Measurements from ENCODE around the gene ARL4C.

ARL4C gene

GRCh38 chr2:234448506-234449184 is 48.2 kb downstream of the ARL4C start:
- H3K4me2 ChIP-seq (ENCODE audit: low read depth, low read length, poor library complexity, severe bottlenecking) = no peak overlapping the region
- no peaks in the 10 kb centered on the region for H3K9me3 ChIP-seq (ENCODE audit: insufficient read depth, low read depth, low read length)
- TF ChIP-seq EZH2phosphoT487 (IDR thresholded peaks at IDR 0.05; ENCODE audit: borderline replicate concordance) (no peak), CTCF (conservative IDR thresholded peaks at IDR 0.05; ENCODE audit: low read length) (no peak)
- H3K9me2 ChIP-seq (replicated peaks; ENCODE audit: low read depth, low read length) = no peaks in the 10 kb centered on the region
- H3K9ac ChIP-seq (ENCODE audit: low read depth, low read length, poor library complexity, severe bottlenecking) = no peak overlapping the region
- H3K36me3 ChIP-seq (ENCODE audit: insufficient read depth, low read length) = no peaks in the 10 kb centered on the region
- no peaks in the 10 kb centered on the region for H3F3A ChIP-seq (ENCODE audit: low read depth)
- no peaks in the 10 kb centered on the region for H4K20me1 ChIP-seq (ENCODE audit: insufficient read depth, low read length, poor library complexity, severe bottlenecking)
- H2AFZ ChIP-seq (ENCODE audit: low read length) = no peak overlapping the region
- no peaks in the 10 kb centered on the region for H3K27me3 ChIP-seq (ENCODE audit: insufficient read depth, low read length, poor library complexity, severe bottlenecking)
- no peaks in the 10 kb centered on the region for H3K79me2 ChIP-seq (ENCODE audit: insufficient read depth, low read length)
- peaks cover 63% of the 10 kb centered on the region for H3K4me1 ChIP-seq (ENCODE audit: insufficient read depth, low read length, poor library complexity, severe bottlenecking)
- H3K4me3 ChIP-seq (ENCODE audit: low read length, poor library complexity, severe bottlenecking) = no peak overlapping the region

DNA sequence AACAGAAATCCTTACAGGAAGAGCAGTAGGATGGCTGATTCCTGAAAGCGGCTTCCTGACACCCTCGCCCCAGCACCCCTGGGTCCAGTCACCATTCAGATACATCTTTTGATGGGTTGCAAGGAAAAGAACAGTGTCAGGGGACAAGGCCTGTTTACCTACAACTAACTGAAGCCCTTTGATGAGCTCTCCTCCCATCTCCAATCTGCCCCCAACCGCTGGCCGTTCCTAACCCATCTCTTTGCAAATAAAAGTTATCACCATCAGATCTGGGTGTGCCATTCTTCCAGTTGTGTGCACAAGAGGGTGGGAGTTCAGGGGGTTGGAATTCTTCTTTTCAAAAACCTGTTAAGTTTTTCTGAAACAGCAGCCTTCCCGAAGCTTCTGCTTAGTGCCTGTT is 48.9 kb downstream of the ARL4C start:
- Histone ChIP-seq H3K79me2 (ENCODE audit: insufficient read depth, low read length) (no peaks in the 10 kb centered on the region), H3K9me2 (replicated peaks; ENCODE audit: low read depth, low read length) (no peaks in the 10 kb centered on the region), H3K36me3 (ENCODE audit: insufficient read depth, low read length) (no peaks in the 10 kb centered on the region), H3F3A (ENCODE audit: low read depth) (peaks cover 5% of the 10 kb centered on the region; the same call in 1 of the 2 replicates), H3K4me3 (ENCODE audit: low read length, poor library complexity, severe bottlenecking) (no peak overlapping the region), H2AFZ (ENCODE audit: low read length) (no peak overlapping the region), H4K20me1 (ENCODE audit: insufficient read depth, low read length, poor library complexity, severe bottlenecking) (no peaks in the 10 kb centered on the region), H3K9me3 (ENCODE audit: insufficient read depth, low read depth, low read length) (no peaks in the 10 kb centered on the region), H3K27me3 (ENCODE audit: insufficient read depth, low read length, poor library complexity, severe bottlenecking) (no peaks in the 10 kb centered on the region), H3K4me2 (ENCODE audit: low read depth, low read length, poor library complexity, severe bottlenecking) (no peak overlapping the region), H3K4me1 (ENCODE audit: insufficient read depth, low read length, poor library complexity, severe bottlenecking) (peaks cover 65% of the 10 kb centered on the region), H3K9ac (ENCODE audit: low read depth, low read length, poor library complexity, severe bottlenecking) (no peak overlapping the region)
- TF ChIP-seq CTCF (conservative IDR thresholded peaks at IDR 0.05; ENCODE audit: low read length) = no peak
- no peak for TF ChIP-seq EZH2phosphoT487 (IDR thresholded peaks at IDR 0.05; ENCODE audit: borderline replicate concordance)

GRCh38 chr2:234447189-234447588 is 49.7 kb downstream of the ARL4C start:
- Histone ChIP-seq H3K27me3 (ENCODE audit: insufficient read depth, low read length, poor library complexity, severe bottlenecking) (no peaks in the 10 kb centered on the region), H3K4me2 (ENCODE audit: low read depth, low read length, poor library complexity, severe bottlenecking) (no peak overlapping the region), H3K4me3 (ENCODE audit: low read length, poor library complexity, severe bottlenecking) (no peak overlapping the region), H3K9me3 (ENCODE audit: insufficient read depth, low read depth, low read length) (no peaks in the 10 kb centered on the region), H3K36me3 (ENCODE audit: insufficient read depth, low read length) (no peaks in the 10 kb centered on the region), H3F3A (ENCODE audit: low read depth) (peaks cover 5% of the 10 kb centered on the region; the same call in 1 of the 2 replicates), H3K4me1 (ENCODE audit: insufficient read depth, low read length, poor library complexity, severe bottlenecking) (peaks cover 60% of the 10 kb centered on the region), H3K79me2 (ENCODE audit: insufficient read depth, low read length) (no peaks in the 10 kb centered on the region), H3K9me2 (replicated peaks; ENCODE audit: low read depth, low read length) (no peaks in the 10 kb centered on the region), H3K9ac (ENCODE audit: low read depth, low read length, poor library complexity, severe bottlenecking) (peak overlapping the region; percentile 42), H2AFZ (ENCODE audit: low read length) (no peak overlapping the region), H4K20me1 (ENCODE audit: insufficient read depth, low read length, poor library complexity, severe bottlenecking) (no peaks in the 10 kb centered on the region)
- TF ChIP-seq CTCF (conservative IDR thresholded peaks at IDR 0.05; ENCODE audit: low read length) (no peak), EZH2phosphoT487 (IDR thresholded peaks at IDR 0.05; ENCODE audit: borderline replicate concordance) (no peak)
